ENCODE results near the gene GOLGA2.

GOLGA2 gene

DNA sequence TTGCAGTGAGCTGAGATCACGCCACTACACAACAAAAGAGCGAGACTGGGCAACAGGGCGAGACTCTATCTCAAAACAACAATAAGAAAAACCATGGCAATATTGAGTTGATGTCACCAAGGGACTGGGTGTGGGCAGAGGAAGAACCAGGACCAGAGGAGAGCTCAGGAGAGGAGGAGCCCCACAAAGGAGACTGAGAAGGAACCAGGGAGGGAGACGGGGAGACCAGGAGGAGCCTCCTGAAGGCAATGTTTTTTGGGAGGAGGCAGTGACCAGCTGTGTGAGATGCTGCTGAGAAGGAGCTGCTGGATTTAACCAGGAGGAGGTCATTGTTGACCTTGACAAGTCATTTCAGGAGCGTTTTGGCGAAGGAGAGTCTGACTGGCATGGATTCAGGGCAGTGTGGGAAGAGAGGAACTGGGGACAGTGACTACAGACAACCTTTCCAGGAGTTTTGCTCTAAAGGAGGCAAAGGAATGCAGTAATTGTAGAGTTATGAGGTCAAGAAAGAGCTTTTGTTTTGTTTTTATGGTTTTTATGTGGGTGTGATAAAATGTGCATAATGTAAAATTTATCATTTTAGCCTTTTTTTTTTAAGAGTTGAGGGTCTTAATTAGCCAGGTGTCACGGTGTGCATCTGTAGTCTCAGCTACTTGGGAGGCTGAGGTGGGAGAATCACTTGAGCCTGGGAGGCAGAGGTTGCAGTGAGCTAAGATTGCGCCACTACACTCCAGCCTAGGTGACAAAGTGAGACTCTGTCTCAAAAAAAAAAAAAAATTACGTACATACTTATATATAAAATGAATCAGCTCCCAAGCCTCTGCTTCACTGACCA lies 28.5 kb upstream of the GOLGA2 start:
- FAIRE-seq (no peak), DNase-seq (ENCODE audit: insufficient read length, low spot score) (no peak)
- TF ChIP-seq, protein P1, sequence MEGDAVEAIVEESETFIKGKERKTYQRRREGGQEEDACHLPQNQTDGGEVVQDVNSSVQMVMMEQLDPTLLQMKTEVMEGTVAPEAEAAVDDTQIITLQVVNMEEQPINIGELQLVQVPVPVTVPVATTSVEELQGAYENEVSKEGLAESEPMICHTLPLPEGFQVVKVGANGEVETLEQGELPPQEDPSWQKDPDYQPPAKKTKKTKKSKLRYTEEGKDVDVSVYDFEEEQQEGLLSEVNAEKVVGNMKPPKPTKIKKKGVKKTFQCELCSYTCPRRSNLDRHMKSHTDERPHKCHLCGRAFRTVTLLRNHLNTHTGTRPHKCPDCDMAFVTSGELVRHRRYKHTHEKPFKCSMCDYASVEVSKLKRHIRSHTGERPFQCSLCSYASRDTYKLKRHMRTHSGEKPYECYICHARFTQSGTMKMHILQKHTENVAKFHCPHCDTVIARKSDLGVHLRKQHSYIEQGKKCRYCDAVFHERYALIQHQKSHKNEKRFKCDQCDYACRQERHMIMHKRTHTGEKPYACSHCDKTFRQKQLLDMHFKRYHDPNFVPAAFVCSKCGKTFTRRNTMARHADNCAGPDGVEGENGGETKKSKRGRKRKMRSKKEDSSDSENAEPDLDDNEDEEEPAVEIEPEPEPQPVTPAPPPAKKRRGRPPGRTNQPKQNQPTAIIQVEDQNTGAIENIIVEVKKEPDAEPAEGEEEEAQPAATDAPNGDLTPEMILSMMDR (IDR thresholded peaks at IDR 0.05; ENCODE audit: insufficient read depth, missing control alignments) = no peak

DNA sequence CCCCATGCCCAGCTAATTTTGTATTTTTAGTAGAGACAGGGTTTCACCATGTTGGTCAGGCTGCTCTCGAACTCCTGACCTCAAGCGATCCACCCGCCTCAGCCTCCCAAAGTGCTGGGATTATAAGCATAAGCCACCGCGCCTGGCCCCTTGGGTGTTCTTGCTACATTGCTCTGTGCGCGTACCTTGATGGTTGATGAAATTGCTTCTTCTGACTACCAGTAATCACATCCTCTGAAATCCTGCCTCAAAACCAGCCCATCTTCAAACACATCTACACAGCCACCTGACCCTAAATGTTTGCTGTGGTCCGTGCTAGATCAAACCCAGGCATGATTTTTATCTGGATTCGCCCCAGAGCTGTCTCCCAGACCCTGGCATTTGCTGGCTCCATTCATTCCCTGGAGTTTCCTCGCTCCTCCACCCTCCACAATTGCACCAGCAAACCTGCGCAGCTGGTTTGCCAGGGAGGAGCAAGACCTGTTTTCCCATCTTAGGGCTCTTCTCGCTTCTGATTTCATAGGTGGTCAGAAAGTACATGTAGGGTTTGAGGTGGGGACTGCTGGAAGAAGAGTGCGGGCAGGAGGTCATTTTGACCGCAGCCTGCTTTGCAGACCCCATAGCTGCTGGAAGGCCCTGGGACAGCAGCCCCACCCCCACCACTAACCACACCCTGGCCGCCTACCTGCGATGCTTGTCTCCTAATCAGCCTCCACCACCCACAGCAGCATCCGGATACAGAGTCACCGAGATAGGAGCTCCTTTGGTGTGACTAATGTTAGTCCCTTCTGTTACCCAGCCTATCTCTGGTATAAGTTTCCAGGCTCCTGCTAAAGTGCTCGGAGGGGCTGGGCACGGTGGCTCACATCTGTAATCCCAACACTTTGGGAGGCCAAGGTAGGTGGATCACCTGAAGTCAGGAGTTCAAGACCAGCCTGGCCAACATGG lies 23.0 kb upstream of the GOLGA2 start:
- TF ChIP-seq, protein P1 (IDR thresholded peaks at IDR 0.05; ENCODE audit: insufficient read depth, missing control alignments) = no peak
- FAIRE-seq = no peak
- DNase-seq (ENCODE audit: insufficient read length, low spot score) = no peak

DNA sequence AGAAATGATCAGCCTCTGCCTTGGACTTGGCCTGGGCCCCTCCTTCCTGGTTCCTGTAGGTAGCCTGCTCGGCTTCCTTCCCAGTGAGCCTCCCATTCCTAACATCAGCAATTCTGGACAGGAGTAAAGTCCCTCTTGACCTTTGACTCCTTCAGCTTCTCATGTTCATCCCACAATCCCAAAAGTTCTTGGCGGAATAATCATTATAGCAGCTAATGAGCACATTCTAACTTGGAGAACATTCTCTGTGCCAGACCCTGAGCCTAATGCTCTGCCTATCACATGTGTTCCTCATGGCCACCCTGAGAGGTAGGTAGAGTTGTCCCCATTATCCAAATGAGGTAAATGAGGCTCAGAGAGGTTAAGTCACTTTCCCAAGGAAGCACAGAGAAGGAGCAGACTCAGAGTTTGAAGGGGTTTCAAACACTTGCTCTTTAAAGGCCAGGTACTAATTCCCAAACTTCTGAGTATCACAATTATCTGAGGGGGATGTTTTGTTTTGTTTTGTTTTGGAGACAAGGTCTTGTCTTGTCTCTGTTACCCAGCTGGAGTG lies 21.5 kb upstream of the GOLGA2 start:
- DNase-seq (ENCODE audit: insufficient read length, low spot score) (no peak), FAIRE-seq (no peak)
- TF ChIP-seq, protein P1 (IDR thresholded peaks at IDR 0.05; ENCODE audit: insufficient read depth, missing control alignments) = no peak

DNA sequence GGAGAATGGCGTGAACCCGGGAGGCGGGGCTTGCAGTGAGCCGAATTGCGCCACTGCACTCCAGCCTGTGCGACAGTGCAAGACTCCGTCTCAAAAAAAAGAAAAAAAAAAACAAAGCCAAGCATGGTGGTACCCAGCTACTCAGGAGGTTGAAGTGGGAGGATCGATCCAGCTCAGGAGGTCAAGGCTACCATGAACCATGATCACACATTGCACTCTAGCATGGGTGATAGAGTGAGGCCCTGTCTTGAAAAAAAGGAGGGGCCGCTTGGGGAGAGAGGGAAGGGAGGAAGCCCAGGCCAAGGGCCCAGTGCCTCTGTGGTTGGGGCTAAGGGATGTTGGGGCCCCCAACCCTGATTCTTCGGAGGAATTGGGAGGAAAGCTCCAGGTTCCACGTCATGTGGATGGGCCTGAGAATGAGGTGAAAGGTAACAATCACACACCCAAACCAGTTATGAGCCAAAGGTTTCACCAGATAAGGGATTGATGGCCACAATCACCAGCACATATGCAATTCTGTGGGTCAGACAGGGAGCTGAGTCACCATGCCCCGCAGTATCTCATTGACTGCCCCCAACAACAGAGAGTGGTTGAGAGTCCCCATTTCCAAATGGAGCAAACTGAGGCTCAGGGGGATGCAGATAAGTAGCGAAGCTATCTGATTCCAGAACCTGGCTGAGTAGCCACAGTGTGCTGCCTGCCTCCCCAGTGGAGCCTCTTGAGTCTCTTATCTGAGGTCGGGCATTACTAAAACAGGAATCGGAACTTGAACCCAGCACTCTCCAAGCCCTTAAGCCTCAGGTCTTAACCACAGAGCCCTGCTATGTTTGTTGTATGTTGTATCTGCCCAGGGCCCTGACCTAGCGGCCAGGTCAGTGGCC lies 20.8 kb upstream of the GOLGA2 start:
- DNase-seq (ENCODE audit: insufficient read length, low spot score) = no peak
- FAIRE-seq = no peak
- TF ChIP-seq, protein P1 (IDR thresholded peaks at IDR 0.05; ENCODE audit: insufficient read depth, missing control alignments) = no peak

DNA sequence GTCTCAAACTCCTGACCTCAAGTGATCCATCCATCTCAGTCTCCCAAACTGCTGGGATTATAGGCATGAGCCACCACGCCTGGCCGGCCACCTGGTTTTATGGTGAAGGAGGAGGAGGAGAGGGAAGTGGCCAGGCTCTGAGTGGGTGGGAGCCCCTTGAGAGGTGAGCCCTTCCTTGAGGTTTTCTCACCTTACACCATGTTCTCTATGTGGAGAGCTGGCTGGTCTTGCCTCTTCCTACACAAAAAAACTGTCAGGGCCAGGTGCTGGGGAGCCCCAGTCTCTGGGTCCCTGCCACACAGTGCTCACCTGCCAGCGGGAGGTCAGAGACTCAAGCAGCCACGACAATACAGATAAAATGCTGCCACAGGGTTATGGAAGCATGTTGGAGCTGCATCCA lies 18.3 kb upstream of the GOLGA2 start:
- DNase-seq (ENCODE audit: insufficient read length, low spot score) (no peak), FAIRE-seq (no peak)
- TF ChIP-seq, protein P1 (IDR thresholded peaks at IDR 0.05; ENCODE audit: insufficient read depth, missing control alignments) = no peak

DNA sequence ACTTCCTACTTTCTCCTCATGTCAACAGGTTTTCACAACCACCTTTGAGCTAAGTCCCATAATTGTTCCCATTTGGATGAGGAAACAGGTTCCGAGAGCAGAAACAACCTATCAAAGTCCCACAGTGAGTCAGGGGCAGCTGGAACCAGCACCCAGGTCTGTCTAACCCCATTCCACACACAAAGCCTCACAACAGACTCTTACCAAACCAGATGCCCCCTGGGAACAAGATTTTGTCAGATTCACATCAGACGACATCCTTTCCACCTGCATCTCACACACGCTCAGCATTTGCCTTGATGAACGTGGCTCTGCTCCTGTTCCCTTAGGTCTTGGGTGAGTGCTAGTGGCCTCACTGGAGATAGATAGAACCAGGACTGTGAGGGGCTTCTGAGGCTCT lies 17.3 kb upstream of the GOLGA2 start:
- DNase-seq (ENCODE audit: insufficient read length, low spot score) (no peak), FAIRE-seq (no peak)
- TF ChIP-seq, protein P1 (IDR thresholded peaks at IDR 0.05; ENCODE audit: insufficient read depth, missing control alignments) = no peak

Data from D721Med (cell line).